ENCODE results near the gene PI4KB.

PI4KB gene

GRCh38 chr1:151312411-151312810 is 14.8 kb downstream of the PI4KB start:
- Histone ChIP-seq H3K27ac (no peak overlapping the region), H3K4me3 (ENCODE audit: low read depth in 1 of 2, low read length in 1 of 2) (no peak overlapping the region), H3K4me1 (ENCODE audit: control insufficient read depth in 1 of 2, insufficient read depth in 1 of 2, low read depth in 1 of 2, low read length in 1 of 2) (no peaks in the 10 kb centered on the region), H3K36me3 (peaks cover 97% of the 10 kb centered on the region), H3K27me3 (no peaks in the 10 kb centered on the region), H3K9me3 (no peaks in the 10 kb centered on the region)
- TF ChIP-seq CTCF (IDR thresholded peaks at IDR 0.05) = no peak

- no peak for TF ChIP-seq CTCF (IDR thresholded peaks at IDR 0.05)
- H3K9me3 ChIP-seq = no peaks in the 10 kb centered on the region
- no peak overlapping the region for H3K4me3 ChIP-seq (ENCODE audit: low read depth in 1 of 2, low read length in 1 of 2)
- no peaks in the 10 kb centered on the region for H3K4me1 ChIP-seq (ENCODE audit: control insufficient read depth in 1 of 2, insufficient read depth in 1 of 2, low read depth in 1 of 2, low read length in 1 of 2)
- no peak overlapping the region for H3K27ac ChIP-seq
- peaks cover 100% of the 10 kb centered on the region for H3K36me3 ChIP-seq
- no peaks in the 10 kb centered on the region for H3K27me3 ChIP-seq
Measured at GRCh38 chr1:151311589-151312331, 15.5 kb downstream of the PI4KB start.

GRCh38 chr1:151311011-151311410 is 16.2 kb downstream of the PI4KB start:
- no peak for TF ChIP-seq CTCF (IDR thresholded peaks at IDR 0.05)
- H3K4me1 ChIP-seq (ENCODE audit: control insufficient read depth in 1 of 2, insufficient read depth in 1 of 2, low read depth in 1 of 2, low read length in 1 of 2) = no peaks in the 10 kb centered on the region
- H3K27me3 ChIP-seq = no peaks in the 10 kb centered on the region
- no peaks in the 10 kb centered on the region for H3K9me3 ChIP-seq
- H3K36me3 ChIP-seq = peaks cover 100% of the 10 kb centered on the region
- H3K27ac ChIP-seq = no peak overlapping the region
- H3K4me3 ChIP-seq (ENCODE audit: low read depth in 1 of 2, low read length in 1 of 2) = no peak overlapping the region

- H3K36me3 ChIP-seq = peaks cover 100% of the 10 kb centered on the region
- H3K9me3 ChIP-seq = no peaks in the 10 kb centered on the region
- H3K4me3 ChIP-seq (ENCODE audit: low read depth in 1 of 2, low read length in 1 of 2) = no peak overlapping the region
- no peaks in the 10 kb centered on the region for H3K27me3 ChIP-seq
- TF ChIP-seq CTCF (IDR thresholded peaks at IDR 0.05) = no peak
- H3K27ac ChIP-seq = no peak overlapping the region
- H3K4me1 ChIP-seq (ENCODE audit: control insufficient read depth in 1 of 2, insufficient read depth in 1 of 2, low read depth in 1 of 2, low read length in 1 of 2) = no peaks in the 10 kb centered on the region
Measured at GRCh38 chr1:151309811-151310323, 17.3 kb downstream of the PI4KB start.

GRCh38 chr1:151294742-151295462 is 32.3 kb downstream of the PI4KB start:
- H3K27me3 ChIP-seq = no peaks in the 10 kb centered on the region
- H3K4me3 ChIP-seq (ENCODE audit: low read depth in 1 of 2, low read length in 1 of 2) = no peak overlapping the region
- peak overlapping the region; percentile 45 for H3K27ac ChIP-seq
- H3K36me3 ChIP-seq = peaks cover 98% of the 10 kb centered on the region
- H3K4me1 ChIP-seq (ENCODE audit: control insufficient read depth in 1 of 2, insufficient read depth in 1 of 2, low read depth in 1 of 2, low read length in 1 of 2) = no peaks in the 10 kb centered on the region
- no peaks in the 10 kb centered on the region for H3K9me3 ChIP-seq
- no peak for TF ChIP-seq CTCF (IDR thresholded peaks at IDR 0.05)
